Uterus (tissue), 4 donors: ENCODE data around the gene RAD51B. TPM values are rescaled to one million over a fixed set of nuclear protein-coding genes. Genes with fewer than 3 reads are reported as not detected.

Experiments
- DNase-seq, 2 donors: peaks; one replicate each; pipeline ENCODE4 v3.0.0-alpha.2; 2019 to 2020
- H3K27ac ChIP-seq, 2 donors: fragments of 200-600 bp; sonication (generic); 1 replicate in 1 of 2; 2 replicates in 1 of 2; pipeline ENCODE4 v1.5.1; 2016 to 2018
- H3K27me3 ChIP-seq, 2 donors: fragments of 200-600 bp; sonication (generic); one replicate each; pipeline ENCODE4 v1.5.1; 2018 to 2019; ENCODE audit warnings: control low read depth in 1 of 2
- H3K36me3 ChIP-seq, 2 donors: fragments of 200-600 bp; sonication (generic); one replicate each; pipeline ENCODE4 v1.5.1; 2019; ENCODE audit warnings: control low read depth in 1 of 2
- H3K4me1 ChIP-seq, 2 donors: fragments of 200-600 bp; sonication (generic); one replicate each; pipeline ENCODE4 v1.5.1; 2018 to 2019; ENCODE audit warnings: control low read depth in 1 of 2
- H3K4me3 ChIP-seq, 2 donors: fragments of 200-600 bp; sonication (generic); 1 replicate in 1 of 2; 2 replicates in 1 of 2; pipeline ENCODE4 v1.5.1; 2018 to 2019; ENCODE audit warnings: mild to moderate bottlenecking in 1 of 2
- H3K9me3 ChIP-seq, 2 donors: fragments of 200-600 bp; sonication (generic); one replicate each; pipeline ENCODE4 v1.5.1; 2019; ENCODE audit warnings: control low read depth in 1 of 2
- POLR2A ChIP-seq, 2 donors: fragments of 450-650 bp; IDR thresholded peaks; one replicate each; pipeline ENCODE4 v1.6.1; 2016; ENCODE audit warnings: antibody characterized with exemption in 2 of 2, mild to moderate bottlenecking in 1 of 2, moderate library complexity in 1 of 2
- intact Hi-C: fragments of 100-400 bp; cut with DNase I; formaldehyde crosslinking; loops from one replicate; pipeline ENCODE4 v1.15.1; 2023; ENCODE audit warnings: low total_unique reads
- total RNA-seq, 4 donors: library from RNA; depleted of rRNA in 3 of 4; stranded (reverse); fragments of >200 nt in 3 of 4; gene quantifications; one replicate each; pipeline versions ENCODE4 v1.1.0 to v1.2.4, GENCODE V29; 2014 to 2023
- TF ChIP-seq, protein P1 (sequence below), 4 experiments: fragments of 200-600 bp in 2 of 4; fragments of 450-650 bp in 2 of 4; sonication (generic) in 2 of 4; IDR thresholded peaks; one replicate each; pipeline ENCODE4 v1.5.1; 2016 to 2019; ENCODE audit warnings: antibody characterized with exemption in 4 of 4, mild to moderate bottlenecking in 2 of 4, moderate library complexity in 1 of 4
- donor health status: DM: yes; HTN: yes; CAD: no.

The RAD51B gene
- total RNA-seq, 4 donors from 2014 or later, result 29.5 to 100.0 (median 70.3) TPM

DNA sequence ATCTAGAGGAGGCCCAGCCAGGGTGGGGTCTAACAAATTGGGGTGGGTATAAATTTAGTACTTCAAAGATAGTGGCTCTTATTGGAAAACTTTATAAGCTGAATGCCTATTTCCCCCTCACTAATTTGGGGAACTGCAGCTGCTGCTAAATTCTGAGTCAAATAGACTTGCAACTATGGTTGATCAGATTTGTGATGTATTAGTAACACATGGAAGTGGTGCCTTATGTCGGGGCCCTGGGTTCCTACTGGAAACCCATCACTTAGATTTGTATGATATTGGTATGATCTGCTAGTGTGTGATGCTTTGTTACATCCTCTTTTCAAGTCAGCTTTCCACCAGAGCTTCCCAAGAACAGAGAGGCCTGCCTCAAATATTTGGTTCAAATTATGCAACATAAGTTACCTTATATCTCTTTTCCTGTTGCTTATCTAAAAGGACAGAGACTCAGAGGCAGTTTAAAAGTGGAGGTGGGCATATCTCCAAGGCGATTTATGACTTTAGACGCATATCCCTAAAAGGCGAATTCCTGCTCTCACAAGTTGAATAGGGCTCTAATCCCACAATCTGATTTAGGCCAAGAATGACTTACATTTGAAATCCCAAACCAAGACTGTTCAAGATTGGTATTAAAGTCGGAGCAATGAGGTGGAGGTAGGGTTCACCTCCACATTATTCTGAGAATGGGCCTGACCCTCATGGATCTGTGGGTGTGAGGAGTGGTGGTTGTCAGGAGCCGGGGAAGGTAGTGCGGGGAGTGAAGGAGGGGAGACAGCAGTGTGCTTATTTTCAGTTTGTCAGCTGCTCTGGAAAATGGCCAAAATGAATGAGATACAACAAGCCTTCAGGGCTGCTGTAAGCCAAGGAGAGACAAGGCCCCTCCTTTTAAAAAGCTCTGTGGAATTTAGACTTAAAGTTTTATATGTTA lies 425.8 kb downstream of the RAD51B start:
- no peaks in the 10 kb centered on the region for H3K36me3 ChIP-seq
- peak; percentile 54 to 73 for DNase-seq
- intact Hi-C loops, result loop anchor here (5.0 to 10.0 kb wide), 2 partner anchors 542 to 569 kb away; no protein-coding TSS in a partner anchor
- no peak overlapping the region for H3K4me3 ChIP-seq
- TF ChIP-seq, protein P1, sequence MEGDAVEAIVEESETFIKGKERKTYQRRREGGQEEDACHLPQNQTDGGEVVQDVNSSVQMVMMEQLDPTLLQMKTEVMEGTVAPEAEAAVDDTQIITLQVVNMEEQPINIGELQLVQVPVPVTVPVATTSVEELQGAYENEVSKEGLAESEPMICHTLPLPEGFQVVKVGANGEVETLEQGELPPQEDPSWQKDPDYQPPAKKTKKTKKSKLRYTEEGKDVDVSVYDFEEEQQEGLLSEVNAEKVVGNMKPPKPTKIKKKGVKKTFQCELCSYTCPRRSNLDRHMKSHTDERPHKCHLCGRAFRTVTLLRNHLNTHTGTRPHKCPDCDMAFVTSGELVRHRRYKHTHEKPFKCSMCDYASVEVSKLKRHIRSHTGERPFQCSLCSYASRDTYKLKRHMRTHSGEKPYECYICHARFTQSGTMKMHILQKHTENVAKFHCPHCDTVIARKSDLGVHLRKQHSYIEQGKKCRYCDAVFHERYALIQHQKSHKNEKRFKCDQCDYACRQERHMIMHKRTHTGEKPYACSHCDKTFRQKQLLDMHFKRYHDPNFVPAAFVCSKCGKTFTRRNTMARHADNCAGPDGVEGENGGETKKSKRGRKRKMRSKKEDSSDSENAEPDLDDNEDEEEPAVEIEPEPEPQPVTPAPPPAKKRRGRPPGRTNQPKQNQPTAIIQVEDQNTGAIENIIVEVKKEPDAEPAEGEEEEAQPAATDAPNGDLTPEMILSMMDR (IDR thresholded peaks at IDR 0.05), result no peak
- no peak for TF ChIP-seq POLR2A (IDR thresholded peaks at IDR 0.05)
- H3K9me3 ChIP-seq, result no peaks in the 10 kb centered on the region
- no peaks in the 10 kb centered on the region for H3K27me3 ChIP-seq
- H3K4me1 ChIP-seq, result peaks cover 26 to 40% of the 10 kb centered on the region in 2 donors
- H3K27ac ChIP-seq, result peak overlapping the region; percentile 90 to 94

DNA sequence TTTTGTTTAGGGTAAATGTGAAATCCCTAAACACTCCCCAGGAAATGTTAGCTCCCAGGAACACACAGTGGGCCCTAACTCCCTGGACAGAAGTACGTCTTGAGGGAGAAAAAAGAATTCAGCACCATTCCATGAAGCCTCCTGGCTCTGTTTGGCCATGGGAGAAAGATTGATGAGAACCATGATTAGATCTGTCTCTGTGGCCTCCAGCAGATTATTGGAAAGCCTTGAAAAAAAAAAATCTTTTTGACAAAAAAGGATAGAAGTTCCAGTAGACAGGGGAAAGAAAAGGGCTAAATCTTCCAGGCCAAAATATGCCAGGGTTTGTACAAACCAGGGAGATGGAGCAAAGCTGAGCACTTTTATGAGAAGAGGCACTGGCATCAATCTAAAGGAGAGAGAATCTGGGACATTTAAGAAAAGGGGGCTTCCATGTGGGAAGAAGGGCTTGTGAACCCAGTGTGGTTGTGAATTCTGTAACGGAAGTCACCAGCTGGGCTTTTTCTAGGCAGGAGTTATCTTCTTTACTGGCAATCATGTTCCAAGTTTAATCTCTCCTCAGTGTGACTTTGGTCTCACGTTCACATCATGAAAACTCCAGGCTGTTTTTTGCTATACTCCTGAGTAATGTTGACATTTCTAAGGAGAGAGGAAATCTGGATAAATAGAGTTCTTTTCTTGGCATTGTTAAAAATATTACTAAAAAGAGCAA lies 426.7 kb downstream of the RAD51B start:
- DNase-seq, result no peak
- TF ChIP-seq POLR2A (IDR thresholded peaks at IDR 0.05), result no peak
- TF ChIP-seq, protein P1 (IDR thresholded peaks at IDR 0.05), result no peak
- intact Hi-C loops, result loop anchor here (5.0 to 10.0 kb wide), 2 partner anchors 541 to 569 kb away; no protein-coding TSS in a partner anchor
- Histone ChIP-seq H3K27ac (peak overlapping the region; percentile 90 to 94), H3K4me3 (no peak overlapping the region), H3K4me1 (peaks cover 34 to 40% of the 10 kb centered on the region in 2 donors), H3K36me3 (no peaks in the 10 kb centered on the region), H3K27me3 (no peaks in the 10 kb centered on the region), H3K9me3 (no peaks in the 10 kb centered on the region)

GRCh38 chr14:68246786-68247105 lies 427.2 kb downstream of the RAD51B start:
- H3K36me3 ChIP-seq, result no peaks in the 10 kb centered on the region
- intact Hi-C loops, result loop anchor here (5.0 to 10.0 kb wide), 2 partner anchors 541 to 568 kb away; no protein-coding TSS in a partner anchor
- TF ChIP-seq, protein P1 (IDR thresholded peaks at IDR 0.05), result no peak
- no peak for TF ChIP-seq POLR2A (IDR thresholded peaks at IDR 0.05)
- no peaks in the 10 kb centered on the region for H3K27me3 ChIP-seq
- H3K27ac ChIP-seq, result peak overlapping the region; percentile 90 to 94
- H3K4me1 ChIP-seq, result peaks cover 39 to 40% of the 10 kb centered on the region in 2 donors
- DNase-seq, result no peak
- no peak overlapping the region for H3K4me3 ChIP-seq
- H3K9me3 ChIP-seq, result no peaks in the 10 kb centered on the region

GRCh38 chr14:68247274-68247673 lies 427.7 kb downstream of the RAD51B start:
- Histone ChIP-seq H3K9me3 (no peaks in the 10 kb centered on the region), H3K27me3 (no peaks in the 10 kb centered on the region), H3K4me3 (no peak overlapping the region), H3K36me3 (no peaks in the 10 kb centered on the region), H3K4me1 (peaks cover 39 to 40% of the 10 kb centered on the region in 2 donors), H3K27ac (peak overlapping the region; percentile 90 to 94)
- TF ChIP-seq POLR2A (IDR thresholded peaks at IDR 0.05), result no peak
- TF ChIP-seq, protein P1 (IDR thresholded peaks at IDR 0.05), result no peak
- no peak for DNase-seq
- intact Hi-C loops, result loop anchor here (5.0 to 10.0 kb wide), 2 partner anchors 540 to 568 kb away; no protein-coding TSS in a partner anchor
